HepG2 (cell line): Measurements from ENCODE around the gene KCNMB2. TPM values are rescaled to one million over a fixed set of nuclear protein-coding genes. Genes with fewer than 3 reads are reported as not detected.

ENCODE experiments used
- ATAC-seq: fragments of 200-7000 bp; cut with Tn5 transposase; 3 replicates; pipeline ENCODE4 v1.9.1; 2020; ENCODE audit warnings: mild to moderate bottlenecking, moderate library complexity
- BruUV-seq: library from RNA; stranded (reverse); fragments of 400-500 nt; replicated peaks from 2 replicates; lab custom pipeline; 2021; lab: Mats Ljungman, UMichigan
- CTCF ChIA-PET: fragments of 300-600 bp; formaldehyde crosslinking; extraction: SDS; loops from one replicate; lab custom pipeline; 2021; ENCODE audit warnings: low total read pairs, inconsistent platforms, low intra/inter-chr PET ratio; lab: Yijun Ruan, JAX
- POLR2A ChIA-PET: fragments of 350-600 bp; sonication (Branson Sonifier 250); formaldehyde crosslinking; loops from one replicate; lab custom pipeline; 2020; ENCODE audit warnings: antibody characterized with exemption, inconsistent platforms; lab: Yijun Ruan, JAX
- DNase-seq: peaks from one replicate; pipeline ENCODE4 v3.0.0-alpha.2; 2015; ENCODE audit warnings: low spot score
- FAIRE-seq: peaks from 3 replicates; lab custom pipeline; 2011; peaks lifted over from hg19 to GRCh38; lab: Jason Lieb, UNC
- H2AFZ ChIP-seq: one replicate; pipeline ENCODE4 v1.6.1; 2011; ENCODE audit warnings: low read length, inconsistent platforms
- H3K27ac ChIP-seq: fragments of 300-600 bp; 3 replicates; pipeline ENCODE4 v1.8.0; 2011; ENCODE audit warnings: mixed run types, mild to moderate bottlenecking, mixed read lengths, low read length, inconsistent platforms; ENCODE audit not compliant: insufficient read depth; ENCODE audit errors: extremely low read length
- H3K27me3 ChIP-seq, 2 experiments: fragments of 200-600 bp in 1 of 2; 2 replicates in 1 of 2; 3 replicates in 1 of 2; pipeline versions ENCODE4 v1.6.0 to v1.8.0; 2011; ENCODE audit warnings: low read length in 2 of 2, mild to moderate bottlenecking in 2 of 2, moderate library complexity in 2 of 2, inconsistent platforms in 1 of 2; ENCODE audit not compliant: insufficient read depth in 2 of 2, control insufficient read depth in 1 of 2
- H3K36me3 ChIP-seq, 2 experiments: fragments of 200-600 bp in 1 of 2; replicated peaks in 1 of 2; 2 replicates in 1 of 2; 3 replicates in 1 of 2; pipeline versions ENCODE4 v1.5.1 to v1.8.0; 2011; ENCODE audit warnings: low read length in 2 of 2, inconsistent platforms in 1 of 2; ENCODE audit not compliant: insufficient read depth in 2 of 2, control insufficient read depth in 1 of 2
- H3K4me1 ChIP-seq: 2 replicates; pipeline ENCODE4 v1.5.1; 2012; ENCODE audit warnings: low read length, inconsistent platforms; ENCODE audit not compliant: insufficient read depth
- H3K4me2 ChIP-seq: 2 replicates; pipeline ENCODE4 v1.6.0; 2011; ENCODE audit warnings: low read depth, low read length, inconsistent platforms
- H3K4me3 ChIP-seq, 3 experiments: fragments of 200-600 bp in 1 of 3; sonication (generic), shearing (Covaris generic) in 1 of 3; replicated peaks in 1 of 3; 2 replicates each; pipeline ENCODE4 v1.5.1; 2011 to 2016; ENCODE audit warnings: low read length in 3 of 3, inconsistent platforms in 2 of 3, low read depth in 2 of 3, mild to moderate bottlenecking in 2 of 3, control low read depth in 1 of 3, mixed read lengths in 1 of 3; ENCODE audit not compliant: insufficient read depth in 1 of 3
- H3K79me2 ChIP-seq: one replicate; pipeline ENCODE4 v1.6.1; 2011; ENCODE audit warnings: low read length, inconsistent platforms; ENCODE audit not compliant: insufficient read depth
- H3K9ac ChIP-seq: 2 replicates; pipeline ENCODE4 v1.6.0; 2011; ENCODE audit warnings: mild to moderate bottlenecking, low read depth, low read length, inconsistent platforms; ENCODE audit not compliant: insufficient read depth
- H3K9me3 ChIP-seq: 2 replicates; pipeline ENCODE4 v1.5.1; 2012; ENCODE audit warnings: mild to moderate bottlenecking, low read length
- H4K20me1 ChIP-seq: 2 replicates; pipeline ENCODE4 v1.6.0; 2011; ENCODE audit warnings: inconsistent platforms, mild to moderate bottlenecking, low read length, moderate library complexity; ENCODE audit not compliant: insufficient read depth
- ARHGAP35 ChIP-seq: sonication (generic); formaldehyde crosslinking; IDR thresholded peaks from 2 replicates; pipeline ENCODE4 v1.9.0; 2022; ENCODE audit warnings: mild to moderate bottlenecking, inconsistent platforms, moderate library complexity, missing genetic modification reagents, borderline replicate concordance
- HDAC2 ChIP-seq: sonication (generic); formaldehyde crosslinking; IDR thresholded peaks from 2 replicates; pipeline ENCODE4 v1.4.0; 2020; ENCODE audit warnings: missing genetic modification reagents
- HMG20A ChIP-seq: IDR thresholded peaks from 2 replicates; pipeline ENCODE4 v1.6.1; 2016; ENCODE audit warnings: borderline replicate concordance
- HNF4G ChIP-seq, 2 experiments: sonication (generic) in 1 of 2; formaldehyde crosslinking in 1 of 2; IDR thresholded peaks; 2 replicates each; pipeline versions ENCODE4 v1.4.0 to v1.6.1; 2011 to 2020; ENCODE audit warnings: borderline replicate concordance in 2 of 2, low read depth in 2 of 2, mild to moderate bottlenecking in 2 of 2, low read length in 1 of 2, missing genetic modification reagents in 1 of 2, moderate library complexity in 1 of 2
- IKZF4 ChIP-seq: sonication (generic); formaldehyde crosslinking; IDR thresholded peaks from 2 replicates; pipeline ENCODE4 v1.5.1; 2020; ENCODE audit warnings: borderline replicate concordance, mild to moderate bottlenecking, low read depth, missing genetic modification reagents; ENCODE audit errors: not compliant biosample characterization
- KAT7 ChIP-seq: IDR thresholded peaks from 2 replicates; pipeline ENCODE4 v1.6.1; 2018; ENCODE audit warnings: borderline replicate concordance, missing compliant biosample characterization
- NFIB ChIP-seq: sonication (generic); formaldehyde crosslinking; IDR thresholded peaks from 2 replicates; pipeline ENCODE4 v1.9.0; 2021; ENCODE audit warnings: missing genetic modification reagents, mild to moderate bottlenecking, borderline replicate concordance
- NKX3-1 ChIP-seq: sonication (generic); formaldehyde crosslinking; IDR thresholded peaks from 2 replicates; pipeline ENCODE4 v1.5.0; 2020; ENCODE audit warnings: missing genetic modification reagents
- PAXIP1 ChIP-seq: sonication (generic); formaldehyde crosslinking; conservative IDR thresholded peaks from 2 replicates; pipeline ENCODE4 v1.4.0; 2020; ENCODE audit warnings: mild to moderate bottlenecking, missing genetic modification reagents, moderate library complexity
- RFXANK ChIP-seq: IDR thresholded peaks from 2 replicates; pipeline ENCODE4 v1.6.1; 2016
- TAF15 ChIP-seq: fragments of 200-400 bp; formaldehyde crosslinking; IDR thresholded peaks from one replicate; pipeline ENCODE4 v1.6.1; 2018; ENCODE audit warnings: mild to moderate bottlenecking, low read depth, low read length; ENCODE audit not compliant: poor library complexity, severe bottlenecking
- ZBED4 ChIP-seq: sonication (generic); formaldehyde crosslinking; IDR thresholded peaks from 2 replicates; pipeline ENCODE4 v1.4.0; 2020; ENCODE audit warnings: missing genetic modification reagents, borderline replicate concordance
- ZEB1 ChIP-seq: IDR thresholded peaks from 2 replicates; pipeline ENCODE4 v1.6.1; 2012; ENCODE audit warnings: mild to moderate bottlenecking, low read depth, inconsistent platforms; ENCODE audit not compliant: insufficient replicate concordance
- ZNF30 ChIP-seq: sonication (generic); formaldehyde crosslinking; IDR thresholded peaks from 2 replicates; pipeline ENCODE4 v1.5.0; 2020; ENCODE audit warnings: mild to moderate bottlenecking, missing genetic modification reagents
- ZNF703 ChIP-seq: sonication (generic); formaldehyde crosslinking; IDR thresholded peaks from 2 replicates; pipeline ENCODE4 v1.5.1; 2020; ENCODE audit warnings: missing genetic modification reagents, mild to moderate bottlenecking, moderate library complexity, borderline replicate concordance
- ZNF749 ChIP-seq: sonication (generic); formaldehyde crosslinking; IDR thresholded peaks from 2 replicates; pipeline ENCODE4 v1.8.0; 2022; ENCODE audit warnings: mild to moderate bottlenecking, missing genetic modification reagents, moderate library complexity, borderline replicate concordance
- WGBS: methylation state at CpG from one replicate; pipeline ENCODE4 v1.1.6; 2017; ENCODE audit warnings: low lambda C conversion rate; 5-methylcytosine and 5-hydroxymethylcytosine counted together
- in situ Hi-C: cut with HindIII; loops from 2 replicates; pipeline ENCODE4 v1.10.0; 2017; ENCODE audit warnings: low pct_unique_long_range_greater_than_20kb; ENCODE audit not compliant: extremely low pct_ligation_motif_present
- intact Hi-C: fragments of 100-400 bp; cut with micrococcal nuclease; formaldehyde crosslinking; loops from one replicate; pipeline ENCODE4 v1.10.0; 2022; ENCODE audit not compliant: unreplicated experiment
- polyA plus RNA-seq, 8 experiments: library from polyadenylated mRNA; depleted of rRNA in 3 of 8; stranded (reverse) in 7 of 8; unstranded in 1 of 8; fragments of >200 nt; fragmentation: Illumina TruSeq in 4 of 8; extraction: Trizol in 4 of 8; gene quantifications; 2 replicates each; pipeline versions ENCODE4 v1.2.1 to v1.2.3, GENCODE V29; 2011 to 2016; ENCODE audit warnings: low read depth in 4 of 8, missing spikeins in 1 of 8, mixed read lengths in 1 of 8; ENCODE audit not compliant: insufficient read depth in 1 of 8
- total RNA-seq, 5 experiments: library from RNA; depleted of rRNA; stranded (reverse); fragments of >200 nt; fragmentation: Illumina TruSeq; extraction: Trizol; gene quantifications; 2 replicates each; pipeline ENCODE4 v1.2.3, GENCODE V29; 2016; ENCODE audit warnings: low read depth in 1 of 5

Gene KCNMB2
- total and polyA plus RNA-seq, 2 of the 13 experiments (the other 11 are each of a cell fraction or from before 2014, with no cell fraction given), result not detected

GRCh38 chr3:178685591-178685906 lies 149.3 kb downstream of the KCNMB2 start (continued):
- TF ChIP-seq ZBED4 (CRISPR knock-in tag) (no peak), ZEB1 (no peak), NKX3-1 (no peak), TAF15 (no peak)

- Histone ChIP-seq H3K4me1 (no peaks in the 10 kb centered on the region), H3K4me2 (no peak overlapping the region), H3K9me3 (peaks cover 3% of the 10 kb centered on the region; the same call in 1 of the 2 replicates), H3K27ac (no peak overlapping the region), H3K4me3 (no peak overlapping the region), H4K20me1 (no peaks in the 10 kb centered on the region), H3K36me3 (no peaks in the 10 kb centered on the region), H3K79me2 (no peaks in the 10 kb centered on the region), H2AFZ (no peak overlapping the region), H3K9ac (no peak overlapping the region), H3K27me3 (no peaks in the 10 kb centered on the region)
- no peak for FAIRE-seq
- in situ Hi-C loops (no loop called here), intact Hi-C loops (no loop called here)
- no peak for ATAC-seq
- no peak for DNase-seq
- no TSS peak for BruUV-seq
- CTCF ChIA-PET, result no interaction called here
- 4% methylated on average over 1 of the region's 1 CpG for WGBS
- POLR2A ChIA-PET, result no interaction called here
- TF ChIP-seq HDAC2 (CRISPR knock-in tag) (no peak), PAXIP1 (no peak), NFIB (CRISPR knock-in tag) (no peak), IKZF4 (CRISPR knock-in tag) (no peak), RFXANK (CRISPR knock-in tag) (no peak), ZNF749 (CRISPR knock-in tag) (no peak), ARHGAP35 (CRISPR knock-in tag) (no peak), KAT7 (CRISPR knock-in tag) (no peak), ZNF30 (CRISPR knock-in tag) (no peak), ZNF703 (CRISPR knock-in tag) (no peak), HNF4G (IDR thresholded peaks at IDR 0.05; ENCODE audit: borderline replicate concordance, low read depth, low read length) (no peak), HNF4G (CRISPR knock-in tag; IDR thresholded peaks at IDR 0.05; ENCODE audit: borderline replicate concordance, low read depth) (no peak), HMG20A (CRISPR knock-in tag) (no peak)
These were observed 150.6 kb downstream of the KCNMB2 start for GRCh38 chr3:178686826-178687225.
